ENCODE data around the gene GALNT10. TPM values are rescaled to one million over a fixed set of nuclear protein-coding genes. Genes with fewer than 3 reads are reported as not detected.

GALNT10 gene
- polyA plus RNA-seq, 1 experiment, result 93.1 TPM

DNA sequence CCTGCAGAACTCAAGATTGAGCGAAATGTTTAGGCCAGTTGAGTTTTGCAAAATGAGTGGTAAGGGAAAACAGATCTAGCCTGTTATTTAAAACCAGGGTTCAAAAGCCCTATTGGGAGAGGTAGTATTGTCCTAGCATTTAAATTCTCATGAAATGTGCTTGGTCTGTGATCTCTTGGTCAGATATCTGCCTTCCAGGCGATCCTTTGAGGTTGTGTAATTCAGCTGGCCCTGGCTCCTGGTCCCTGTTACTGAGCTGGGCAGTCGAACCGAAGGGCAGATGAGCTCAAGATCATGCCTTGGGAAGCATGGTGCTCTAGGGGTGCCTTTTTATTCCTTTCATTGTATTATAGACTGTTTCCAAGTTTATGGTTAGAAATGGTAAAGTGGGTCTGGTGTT, 269.6 kb downstream of the GALNT10 start:
- POLR2A ChIA-PET, result no interaction called here
- no peak for TF ChIP-seq CTCF (IDR thresholded peaks at IDR 0.05; ENCODE audit: low read depth, low read length)
- no peaks in the 10 kb centered on the region for H3K27me3 ChIP-seq (ENCODE audit: control insufficient read depth, insufficient read depth, low read length)

GRCh38 chr5:154461531-154461930, 271.0 kb downstream of the GALNT10 start:
- no peaks in the 10 kb centered on the region for H3K27me3 ChIP-seq (ENCODE audit: control insufficient read depth, insufficient read depth, low read length)
- CTCF ChIA-PET, result interaction anchor here (1.0 to 9.3 kb wide), 3 partner anchors 60 to 389 kb away, joined by 3 to 68 read pairs (median 4); no protein-coding TSS in a partner anchor
- peak; percentile 47 for TF ChIP-seq CTCF (IDR thresholded peaks at IDR 0.05; ENCODE audit: low read depth, low read length)
- POLR2A ChIA-PET, result no interaction called here
- no peak overlapping the region for H3K4me3 ChIP-seq (ENCODE audit: low read depth, low read length)
- no peak for DNase-seq (ENCODE audit: low read depth, low spot score)
- no peaks in the 10 kb centered on the region for H3K9me3 ChIP-seq (ENCODE audit: control insufficient read depth, insufficient read depth, low read length)
- no peak overlapping the region for H3K27ac ChIP-seq (ENCODE audit: low read depth, low read length)

More for the DNA sequence above, 269.6 kb downstream of the GALNT10 start:
- CTCF ChIA-PET, result interaction anchor here (1.3 to 9.3 kb wide), 2 partner anchors 61 to 387 kb away, joined by 4 to 68 read pairs; no protein-coding TSS in a partner anchor
- DNase-seq (ENCODE audit: low read depth, low spot score), result no peak
- H3K9me3 ChIP-seq (ENCODE audit: control insufficient read depth, insufficient read depth, low read length), result no peaks in the 10 kb centered on the region
- H3K4me3 ChIP-seq (ENCODE audit: low read depth, low read length), result no peak overlapping the region
- no peak overlapping the region for H3K27ac ChIP-seq (ENCODE audit: low read depth, low read length)

- Histone ChIP-seq H3K9me3 (ENCODE audit: control insufficient read depth, insufficient read depth, low read length) (no peaks in the 10 kb centered on the region), H3K4me3 (ENCODE audit: low read depth, low read length) (no peak overlapping the region), H3K27ac (ENCODE audit: low read depth, low read length) (no peak overlapping the region), H3K27me3 (ENCODE audit: control insufficient read depth, insufficient read depth, low read length) (peaks cover 5% of the 10 kb centered on the region)
- ChIA-PET POLR2A (no interaction called here), CTCF (interaction anchor here (0.9 to 9.3 kb wide), 6 partner anchors 18 to 392 kb away, joined by 3 to 70 read pairs (median 4); no protein-coding TSS in a partner anchor)
- DNase-seq (ENCODE audit: low read depth, low spot score), result no peak
- TF ChIP-seq CTCF (IDR thresholded peaks at IDR 0.05; ENCODE audit: low read depth, low read length), result no peak
These were observed 273.9 kb downstream of the GALNT10 start for GRCh38 chr5:154464438-154464837.

DNA sequence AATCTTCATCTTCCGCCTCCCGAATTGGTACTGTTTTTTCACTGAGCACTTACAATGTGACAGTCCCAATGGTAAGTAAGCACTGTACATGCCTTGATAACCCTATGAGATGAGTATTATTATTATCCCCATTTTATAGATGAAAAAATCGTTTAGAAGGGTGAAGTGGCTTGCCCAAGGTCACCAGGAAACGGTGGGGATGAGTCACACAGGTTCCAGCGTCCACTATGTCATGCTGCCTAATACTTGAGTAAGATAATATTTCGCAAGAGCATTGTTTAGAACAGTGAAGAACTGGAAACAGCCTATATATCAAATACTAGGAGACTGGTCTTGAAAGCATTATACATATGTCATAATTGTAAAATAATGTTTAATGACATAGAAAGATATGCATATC, 274.6 kb downstream of the GALNT10 start:
- Histone ChIP-seq H3K27me3 (ENCODE audit: control insufficient read depth, insufficient read depth, low read length) (peaks cover 12% of the 10 kb centered on the region), H3K4me3 (ENCODE audit: low read depth, low read length) (no peak overlapping the region), H3K9me3 (ENCODE audit: control insufficient read depth, insufficient read depth, low read length) (no peaks in the 10 kb centered on the region), H3K27ac (ENCODE audit: low read depth, low read length) (no peak overlapping the region)
- POLR2A ChIA-PET, result no interaction called here
- CTCF ChIA-PET, result interaction anchor here (1.8 to 9.3 kb wide), 3 partner anchors 11 to 392 kb away, joined by 7 to 70 read pairs (median 68); no protein-coding TSS in a partner anchor
- DNase-seq (ENCODE audit: low read depth, low spot score), result no peak
- no peak for TF ChIP-seq CTCF (IDR thresholded peaks at IDR 0.05; ENCODE audit: low read depth, low read length)

DNA sequence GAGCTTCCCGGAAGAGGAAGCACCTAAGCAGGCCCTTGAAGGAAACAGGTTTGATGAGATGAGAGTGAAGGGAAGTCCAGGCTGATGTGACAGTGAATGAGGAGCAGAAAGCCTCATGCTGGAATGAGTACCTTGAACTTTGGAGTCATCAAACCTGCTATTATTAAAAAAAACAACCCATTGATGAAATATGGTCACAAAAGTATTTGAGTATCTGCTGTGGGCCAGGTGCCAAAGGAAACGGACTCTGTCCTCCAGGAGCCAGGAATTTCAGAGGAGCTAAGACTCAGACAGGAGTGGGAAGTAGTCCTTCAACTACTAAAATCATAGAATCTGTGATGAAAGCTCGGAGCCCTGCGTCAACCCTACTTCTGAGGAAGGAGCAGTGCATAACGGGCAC, 275.6 kb downstream of the GALNT10 start:
- no peak for TF ChIP-seq CTCF (IDR thresholded peaks at IDR 0.05; ENCODE audit: low read depth, low read length)
- CTCF ChIA-PET, result interaction anchor here (0.6 to 9.3 kb wide), 16 partner anchors 9 to 480 kb away, joined by 3 to 70 read pairs (median 4); partner anchors contain the start of gene SAP30L
- Histone ChIP-seq H3K4me3 (ENCODE audit: low read depth, low read length) (no peak overlapping the region), H3K9me3 (ENCODE audit: control insufficient read depth, insufficient read depth, low read length) (no peaks in the 10 kb centered on the region), H3K27me3 (ENCODE audit: control insufficient read depth, insufficient read depth, low read length) (peaks cover 22% of the 10 kb centered on the region), H3K27ac (ENCODE audit: low read depth, low read length) (peak overlapping the region; percentile 11)
- POLR2A ChIA-PET, result no interaction called here
- DNase-seq (ENCODE audit: low read depth, low spot score), result no peak
